Measurements from ENCODE around the gene HELZ. TPM values are rescaled to one million over a fixed set of nuclear protein-coding genes. Genes with fewer than 3 reads are reported as not detected.
"Not testable (repeated sequence)": the region's sequence is repeated elsewhere in the genome, so short reads cannot be mapped to it uniquely, and the experiment has no call there.

Gene HELZ
- total RNA-seq, 1 donor from 2014 or later: 73.9 TPM

GRCh38 chr17:67224736-67225135 lies 20.3 kb downstream of the HELZ start:
- DNase-seq: no peak

GRCh38 chr17:67223924-67224323 lies 21.1 kb downstream of the HELZ start:
- no peak for DNase-seq

GRCh38 chr17:67221062-67221998 lies 23.7 kb downstream of the HELZ start:
- DNase-seq: peak; percentile 69

- no peak for DNase-seq
These were observed 26.5 kb downstream of the HELZ start for GRCh38 chr17:67218385-67218950.

- no peak for DNase-seq
These were observed 27.6 kb downstream of the HELZ start for GRCh38 chr17:67217446-67217845.

GRCh38 chr17:67216578-67217320 lies 28.2 kb downstream of the HELZ start:
- peak; percentile 33 for DNase-seq

GRCh38 chr17:67215991-67216421 lies 29.0 kb downstream of the HELZ start:
- no peak for DNase-seq

GRCh38 chr17:67212714-67213417 lies 32.1 kb downstream of the HELZ start:
- DNase-seq: no peak

GRCh38 chr17:67212231-67212630 lies 32.8 kb downstream of the HELZ start:
- DNase-seq: no peak

GRCh38 chr17:67211742-67212141 lies 33.3 kb downstream of the HELZ start:
- no peak for DNase-seq

- DNase-seq: no peak
These were observed 34.1 kb downstream of the HELZ start for GRCh38 chr17:67210915-67211314.

- no peak for DNase-seq
These were observed 36.8 kb downstream of the HELZ start for GRCh38 chr17:67208232-67208631.

- DNase-seq: no peak
These were observed 41.2 kb downstream of the HELZ start for GRCh38 chr17:67203818-67204217.

GRCh38 chr17:67202503-67202902 lies 42.5 kb downstream of the HELZ start:
- no peak for DNase-seq

- DNase-seq: peak; percentile 17
These were observed 44.2 kb downstream of the HELZ start for GRCh38 chr17:67200727-67201301.

- DNase-seq: no peak
These were observed 46.9 kb downstream of the HELZ start for GRCh38 chr17:67198131-67198530.

- DNase-seq: not testable (repeated sequence)
These were observed 48.0 kb downstream of the HELZ start for GRCh38 chr17:67197023-67197422.

GRCh38 chr17:67196422-67196821 lies 48.6 kb downstream of the HELZ start:
- no peak for DNase-seq

- peak; percentile 66 for DNase-seq
These were observed 50.9 kb downstream of the HELZ start for GRCh38 chr17:67194134-67194533.

- no peak for DNase-seq
These were observed 57.1 kb downstream of the HELZ start for GRCh38 chr17:67187927-67188326.

- DNase-seq: no peak
These were observed 58.2 kb downstream of the HELZ start for GRCh38 chr17:67186782-67187181.

GRCh38 chr17:67183531-67183930 lies 61.5 kb downstream of the HELZ start:
- DNase-seq: peak; percentile 36

All from dermis blood vessel endothelial cell (primary cell).